ENCODE data around the gene CENPA. TPM values are rescaled to one million over a fixed set of nuclear protein-coding genes. Genes with fewer than 3 reads are reported as not detected.

Gene CENPA
- total RNA-seq, 1 donor from 2014 or later, result 0.33 TPM

- ATAC-seq, result no peak
- no peak for DNase-seq (ENCODE audit: low spot score)
Measured at GRCh38 chr2:26822877-26823276, 37.0 kb downstream of the CENPA start.

GRCh38 chr2:26838121-26838906, 52.5 kb downstream of the CENPA start:
- DNase-seq (ENCODE audit: low spot score) (no peak), ATAC-seq (no peak)

- ATAC-seq (peak; percentile 26), DNase-seq (ENCODE audit: low spot score) (no peak)
Measured at GRCh38 chr2:26840937-26841610, 55.2 kb downstream of the CENPA start.

GRCh38 chr2:26843041-26843440, 57.2 kb downstream of the CENPA start:
- ATAC-seq (no peak), DNase-seq (ENCODE audit: low spot score) (no peak)

Other genes starting within 250 kb of the CENPA start
- not detected for gene CIB4, start 144.7 kb upstream of the CENPA start, total RNA-seq
- gene KCNK3, start 93.3 kb upstream of the CENPA start, total RNA-seq, result 0.43 TPM
- gene SLC35F6, start 21.8 kb upstream of the CENPA start, total RNA-seq, result 14.4 TPM
- not detected for gene DPYSL5, start 62.1 kb downstream of the CENPA start, total RNA-seq
- gene MAPRE3, start 184.6 kb downstream of the CENPA start, total RNA-seq, result 16.6 TPM
- gene TMEM214, start 246.9 kb downstream of the CENPA start, total RNA-seq, result 53.7 TPM

All from left lobe of liver (tissue), 2 donors.